Measurements from ENCODE around the gene RAB11B. TPM values are rescaled to one million over a fixed set of nuclear protein-coding genes. Genes with fewer than 3 reads are reported as not detected.

RAB11B gene
- total and polyA plus RNA-seq, 4 donors = 27.3 to 91.2 (median 45.0) TPM

DNA sequence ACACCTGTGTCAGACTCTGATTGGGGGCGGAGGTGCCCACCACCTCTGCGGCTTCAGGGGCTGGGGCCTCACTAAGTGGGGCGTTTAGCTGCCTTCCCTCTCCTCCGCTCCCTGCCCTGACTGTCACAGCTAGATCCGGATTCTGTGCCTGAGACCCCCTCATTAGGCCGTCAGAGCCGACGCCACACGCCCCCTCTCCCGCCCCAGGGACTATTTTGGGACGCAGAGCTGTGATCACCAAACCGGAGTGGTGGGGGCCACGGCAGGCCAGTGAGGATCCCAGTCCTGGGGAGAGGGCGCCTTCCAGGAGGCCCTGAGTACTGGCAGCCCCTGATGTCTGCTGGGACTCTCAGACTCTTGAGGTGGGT, 47.9 kb upstream of the RAB11B start:
- Histone ChIP-seq H3K9ac (ENCODE audit: low read depth in 1 of 2, low read length in 2 of 2) (peak overlapping the region; percentile 7 to 47), H3K27me3 (ENCODE audit: control insufficient read depth in 4 of 4, insufficient read depth in 4 of 4, low read length in 3 of 4) (no peaks in the 10 kb centered on the region), H3K9me3 (ENCODE audit: control insufficient read depth in 4 of 4, low read length in 3 of 4) (no peaks in the 10 kb centered on the region), H3K36me3 (ENCODE audit: control insufficient read depth in 4 of 4, insufficient read depth in 3 of 4, low read depth in 1 of 4, low read length in 3 of 4) (no peaks in the 10 kb centered on the region), H3K4me3 (ENCODE audit: low read depth in 1 of 3, low read length in 3 of 3) (peak overlapping the region in 1 of 3 donors; percentile 62), H3K27ac (ENCODE audit: low read depth in 1 of 2, low read length in 2 of 2) (peak overlapping the region; percentile 56 to 83), H3K4me1 (ENCODE audit: control insufficient read depth in 4 of 4, insufficient read depth in 4 of 4, low read length in 3 of 4) (peaks cover 0 to 14% (median 9%) of the 10 kb centered on the region in 4 donors)
- no peak for DNase-seq (ENCODE audit: low spot score)
- TF ChIP-seq HNF4G (IDR thresholded peaks at IDR 0.05) = no peak
- TF ChIP-seq EGR1 (IDR thresholded peaks at IDR 0.05; ENCODE audit: low read depth in 2 of 2) = no peak
- TF ChIP-seq, protein P1, sequence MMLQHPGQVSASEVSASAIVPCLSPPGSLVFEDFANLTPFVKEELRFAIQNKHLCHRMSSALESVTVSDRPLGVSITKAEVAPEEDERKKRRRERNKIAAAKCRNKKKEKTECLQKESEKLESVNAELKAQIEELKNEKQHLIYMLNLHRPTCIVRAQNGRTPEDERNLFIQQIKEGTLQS (IDR thresholded peaks at IDR 0.05) = no peak
- TF ChIP-seq, protein P2, sequence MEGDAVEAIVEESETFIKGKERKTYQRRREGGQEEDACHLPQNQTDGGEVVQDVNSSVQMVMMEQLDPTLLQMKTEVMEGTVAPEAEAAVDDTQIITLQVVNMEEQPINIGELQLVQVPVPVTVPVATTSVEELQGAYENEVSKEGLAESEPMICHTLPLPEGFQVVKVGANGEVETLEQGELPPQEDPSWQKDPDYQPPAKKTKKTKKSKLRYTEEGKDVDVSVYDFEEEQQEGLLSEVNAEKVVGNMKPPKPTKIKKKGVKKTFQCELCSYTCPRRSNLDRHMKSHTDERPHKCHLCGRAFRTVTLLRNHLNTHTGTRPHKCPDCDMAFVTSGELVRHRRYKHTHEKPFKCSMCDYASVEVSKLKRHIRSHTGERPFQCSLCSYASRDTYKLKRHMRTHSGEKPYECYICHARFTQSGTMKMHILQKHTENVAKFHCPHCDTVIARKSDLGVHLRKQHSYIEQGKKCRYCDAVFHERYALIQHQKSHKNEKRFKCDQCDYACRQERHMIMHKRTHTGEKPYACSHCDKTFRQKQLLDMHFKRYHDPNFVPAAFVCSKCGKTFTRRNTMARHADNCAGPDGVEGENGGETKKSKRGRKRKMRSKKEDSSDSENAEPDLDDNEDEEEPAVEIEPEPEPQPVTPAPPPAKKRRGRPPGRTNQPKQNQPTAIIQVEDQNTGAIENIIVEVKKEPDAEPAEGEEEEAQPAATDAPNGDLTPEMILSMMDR (IDR thresholded peaks at IDR 0.05; ENCODE audit: low read depth, low read length, missing input control) = no peak
- 49% methylated on average over 14 of the region's 14 CpGs for WGBS

DNA sequence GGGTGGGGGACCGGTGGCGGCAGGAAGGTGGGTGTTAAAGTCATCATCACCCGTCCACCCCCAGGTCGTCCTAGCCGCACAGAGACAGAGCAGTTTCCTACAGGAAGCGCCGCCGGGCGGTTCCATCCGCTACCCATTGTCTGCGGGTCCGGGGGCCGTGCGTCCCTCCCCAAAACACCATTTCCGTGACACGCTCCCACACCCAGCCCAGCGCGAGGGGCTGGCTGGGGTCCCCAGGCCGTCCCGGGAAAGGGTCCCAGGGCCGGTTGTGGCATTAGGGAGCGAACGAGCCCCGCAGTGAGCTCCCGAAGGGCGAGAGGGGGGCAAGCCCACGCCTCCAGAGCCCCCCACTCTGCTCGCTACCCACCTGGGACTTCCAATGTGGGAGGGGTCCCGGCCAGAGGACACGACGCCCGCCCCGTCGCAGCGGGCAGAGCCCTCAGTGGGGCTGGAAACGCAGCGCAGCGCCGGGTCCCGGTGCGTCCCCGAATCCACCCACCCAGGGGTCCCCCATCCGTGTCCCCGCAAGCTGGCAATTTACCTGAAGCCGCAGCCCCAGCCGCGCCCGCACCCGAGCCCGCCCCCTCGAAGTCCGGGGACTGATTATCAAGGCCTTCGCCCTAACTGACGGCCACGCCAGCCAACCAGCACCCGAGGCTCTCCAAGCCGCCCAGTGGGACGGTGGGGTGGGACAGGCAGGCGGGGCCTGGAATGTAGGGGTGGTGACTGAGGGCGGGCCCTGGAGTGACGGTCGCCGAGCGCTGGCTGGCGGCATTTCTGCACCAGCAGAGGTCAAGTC, 47.3 kb upstream of the RAB11B start, which contains the start of gene KANK3:
TSS of gene KANK3 (minus strand) at position 579 of the 799 bp plus-strand sequence. CDS start 5,434 bp downstream, outside the sequence.
- 11% methylated on average over 65 of the region's 65 CpGs for whole genome bisulfite sequencing
- TF ChIP-seq JUND (IDR thresholded peaks at IDR 0.05) = no peak
- peak in 1 of 2 donors; percentile 48 for TF ChIP-seq RAD21 (IDR thresholded peaks at IDR 0.05)
- TF ChIP-seq, protein P3, sequence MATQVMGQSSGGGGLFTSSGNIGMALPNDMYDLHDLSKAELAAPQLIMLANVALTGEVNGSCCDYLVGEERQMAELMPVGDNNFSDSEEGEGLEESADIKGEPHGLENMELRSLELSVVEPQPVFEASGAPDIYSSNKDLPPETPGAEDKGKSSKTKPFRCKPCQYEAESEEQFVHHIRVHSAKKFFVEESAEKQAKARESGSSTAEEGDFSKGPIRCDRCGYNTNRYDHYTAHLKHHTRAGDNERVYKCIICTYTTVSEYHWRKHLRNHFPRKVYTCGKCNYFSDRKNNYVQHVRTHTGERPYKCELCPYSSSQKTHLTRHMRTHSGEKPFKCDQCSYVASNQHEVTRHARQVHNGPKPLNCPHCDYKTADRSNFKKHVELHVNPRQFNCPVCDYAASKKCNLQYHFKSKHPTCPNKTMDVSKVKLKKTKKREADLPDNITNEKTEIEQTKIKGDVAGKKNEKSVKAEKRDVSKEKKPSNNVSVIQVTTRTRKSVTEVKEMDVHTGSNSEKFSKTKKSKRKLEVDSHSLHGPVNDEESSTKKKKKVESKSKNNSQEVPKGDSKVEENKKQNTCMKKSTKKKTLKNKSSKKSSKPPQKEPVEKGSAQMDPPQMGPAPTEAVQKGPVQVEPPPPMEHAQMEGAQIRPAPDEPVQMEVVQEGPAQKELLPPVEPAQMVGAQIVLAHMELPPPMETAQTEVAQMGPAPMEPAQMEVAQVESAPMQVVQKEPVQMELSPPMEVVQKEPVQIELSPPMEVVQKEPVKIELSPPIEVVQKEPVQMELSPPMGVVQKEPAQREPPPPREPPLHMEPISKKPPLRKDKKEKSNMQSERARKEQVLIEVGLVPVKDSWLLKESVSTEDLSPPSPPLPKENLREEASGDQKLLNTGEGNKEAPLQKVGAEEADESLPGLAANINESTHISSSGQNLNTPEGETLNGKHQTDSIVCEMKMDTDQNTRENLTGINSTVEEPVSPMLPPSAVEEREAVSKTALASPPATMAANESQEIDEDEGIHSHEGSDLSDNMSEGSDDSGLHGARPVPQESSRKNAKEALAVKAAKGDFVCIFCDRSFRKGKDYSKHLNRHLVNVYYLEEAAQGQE (IDR thresholded peaks at IDR 0.05) = peak; percentile 22
- TF ChIP-seq, protein P1 (IDR thresholded peaks at IDR 0.05) = no peak
- TF ChIP-seq SP1 (IDR thresholded peaks at IDR 0.05) = peak; percentile 79
- TF ChIP-seq RXRA (IDR thresholded peaks at IDR 0.05) = no peak
- TF ChIP-seq FOXA1 (IDR thresholded peaks at IDR 0.05) = no peak
- peak; percentile 79 for TF ChIP-seq NR2F2 (IDR thresholded peaks at IDR 0.05)
- TF ChIP-seq EGR1 (IDR thresholded peaks at IDR 0.05; ENCODE audit: low read depth in 2 of 2) = no peak
- TF ChIP-seq YY1 (IDR thresholded peaks at IDR 0.05) = no peak
- no peak for TF ChIP-seq FOXA2 (IDR thresholded peaks at IDR 0.05)
- no peak for TF ChIP-seq GABPA (IDR thresholded peaks at IDR 0.05 in 1 of 2, conservative IDR thresholded peaks at IDR 0.05 in 1 of 2)
- TF ChIP-seq, protein P4, sequence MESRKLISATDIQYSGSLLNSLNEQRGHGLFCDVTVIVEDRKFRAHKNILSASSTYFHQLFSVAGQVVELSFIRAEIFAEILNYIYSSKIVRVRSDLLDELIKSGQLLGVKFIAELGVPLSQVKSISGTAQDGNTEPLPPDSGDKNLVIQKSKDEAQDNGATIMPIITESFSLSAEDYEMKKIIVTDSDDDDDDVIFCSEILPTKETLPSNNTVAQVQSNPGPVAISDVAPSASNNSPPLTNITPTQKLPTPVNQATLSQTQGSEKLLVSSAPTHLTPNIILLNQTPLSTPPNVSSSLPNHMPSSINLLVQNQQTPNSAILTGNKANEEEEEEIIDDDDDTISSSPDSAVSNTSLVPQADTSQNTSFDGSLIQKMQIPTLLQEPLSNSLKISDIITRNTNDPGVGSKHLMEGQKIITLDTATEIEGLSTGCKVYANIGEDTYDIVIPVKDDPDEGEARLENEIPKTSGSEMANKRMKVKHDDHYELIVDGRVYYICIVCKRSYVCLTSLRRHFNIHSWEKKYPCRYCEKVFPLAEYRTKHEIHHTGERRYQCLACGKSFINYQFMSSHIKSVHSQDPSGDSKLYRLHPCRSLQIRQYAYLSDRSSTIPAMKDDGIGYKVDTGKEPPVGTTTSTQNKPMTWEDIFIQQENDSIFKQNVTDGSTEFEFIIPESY (IDR thresholded peaks at IDR 0.05) = no peak
- peak in 1 of 2 donors; percentile 13 for TF ChIP-seq HNF4A (conservative IDR thresholded peaks at IDR 0.05)
- TF ChIP-seq TAF1 (conservative IDR thresholded peaks at IDR 0.05) = no peak
- TF ChIP-seq, protein P5, sequence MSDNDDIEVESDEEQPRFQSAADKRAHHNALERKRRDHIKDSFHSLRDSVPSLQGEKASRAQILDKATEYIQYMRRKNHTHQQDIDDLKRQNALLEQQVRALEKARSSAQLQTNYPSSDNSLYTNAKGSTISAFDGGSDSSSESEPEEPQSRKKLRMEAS (IDR thresholded peaks at IDR 0.05) = no peak
- TF ChIP-seq HNF4G (IDR thresholded peaks at IDR 0.05) = no peak
- TF ChIP-seq, protein P2 (IDR thresholded peaks at IDR 0.05; ENCODE audit: low read depth, low read length, missing input control) = peak; percentile 8
- Histone ChIP-seq H3K4me3 (ENCODE audit: low read depth in 1 of 3, low read length in 3 of 3) (peak within 1 kb of the TSS in 2 of 3 donors; percentile 22 to 62), H3K36me3 (ENCODE audit: control insufficient read depth in 4 of 4, insufficient read depth in 3 of 4, low read depth in 1 of 4, low read length in 3 of 4) (no peaks in the 10 kb centered on the region), H3K9ac (ENCODE audit: low read depth in 1 of 2, low read length in 2 of 2) (peak within 1 kb of the TSS; percentile 47 to 66), H3K27me3 (ENCODE audit: control insufficient read depth in 4 of 4, insufficient read depth in 4 of 4, low read length in 3 of 4) (no peaks in the 10 kb centered on the region), H3K4me1 (ENCODE audit: control insufficient read depth in 4 of 4, insufficient read depth in 4 of 4, low read length in 3 of 4) (peaks cover 0 to 14% (median 9%) of the 10 kb centered on the region in 4 donors), H3K27ac (ENCODE audit: low read depth in 1 of 2, low read length in 2 of 2) (peak within 1 kb of the TSS; percentile 56 to 83), H3K9me3 (ENCODE audit: control insufficient read depth in 4 of 4, low read length in 3 of 4) (no peaks in the 10 kb centered on the region)
- peak; percentile 88 for DNase-seq (ENCODE audit: low spot score)
